MM.1S (cell line): ENCODE data around the gene PAX4.

ENCODE experiments used
- CTCF ChIP-seq: fragments of 300-600 bp; sonication (generic); IDR thresholded peaks from 2 replicates; pipeline ENCODE4 v1.5.1; 2016; ENCODE audit warnings: antibody characterized with exemption, low read length, mixed read lengths
- EZH2 ChIP-seq: fragments of 300-600 bp; sonication (generic); optimal IDR thresholded peaks from 2 replicates; pipeline ENCODE3; 2017; ENCODE audit warnings: low read depth, mild to moderate bottlenecking, antibody characterized with exemption, low read length, mixed read lengths
- EZH2phosphoT487 ChIP-seq: fragments of 300-600 bp; sonication (generic); IDR thresholded peaks from 2 replicates; pipeline ENCODE4 v1.6.1; 2018; ENCODE audit warnings: antibody characterized with exemption, low read length

DNA sequence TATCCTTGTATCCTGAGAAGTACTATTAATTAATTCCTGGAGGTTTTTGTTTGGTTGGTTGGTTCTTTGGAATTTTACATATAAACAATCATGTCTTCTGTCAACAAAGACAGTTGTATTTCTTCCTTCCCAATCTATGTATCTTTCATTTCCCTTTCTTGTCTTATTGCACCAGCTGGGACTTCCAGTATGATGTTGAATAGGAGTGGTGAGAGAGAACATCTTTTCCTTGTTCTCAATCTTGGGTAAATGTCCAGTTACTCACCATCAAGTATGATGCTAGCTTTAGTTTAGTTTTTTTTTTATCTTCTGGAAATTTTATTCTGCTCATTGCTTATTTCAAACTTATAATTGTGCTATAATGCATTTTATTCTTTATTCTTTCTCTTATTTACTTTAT lies 7.4 kb upstream of the PAX4 start:
- TF ChIP-seq CTCF (no peak), EZH2 (no peak), EZH2phosphoT487 (no peak)
